Tibial nerve (tissue), 4 donors: ENCODE measurements around the gene ALG2. TPM values are rescaled to one million over a fixed set of nuclear protein-coding genes. Genes with fewer than 3 reads are reported as not detected.
"Not testable (repeated sequence)": the region's sequence is repeated elsewhere in the genome, so short reads cannot be mapped to it uniquely, and the experiment has no call there.

ENCODE experiments used
- DNase-seq, 2 donors: peaks; one replicate each; pipeline ENCODE4 v3.0.0-alpha.2; 2019; ENCODE audit warnings: low spot score in 2 of 2
- H3K27ac ChIP-seq, 4 donors: fragments of 200-600 bp; sonication (generic) in 3 of 4; one replicate each; pipeline ENCODE4 v1.5.1; 2017 to 2019; ENCODE audit warnings: mild to moderate bottlenecking in 1 of 4
- H3K27me3 ChIP-seq, 2 donors: fragments of 200-600 bp; sonication (generic) in 1 of 2; one replicate each; pipeline versions ENCODE4 v1.5.1 to v1.6.0; 2017 to 2019
- H3K36me3 ChIP-seq, 3 donors: fragments of 200-600 bp; sonication (generic); one replicate each; pipeline ENCODE4 v1.5.1; 2018 to 2019
- H3K4me1 ChIP-seq, 4 donors: fragments of 200-600 bp; sonication (generic) in 3 of 4; one replicate each; pipeline ENCODE4 v1.5.1; 2017 to 2019
- H3K4me3 ChIP-seq, 4 donors: fragments of 200-600 bp; sonication (generic) in 3 of 4; one replicate each; pipeline ENCODE4 v1.5.1; 2017 to 2019; ENCODE audit warnings: mild to moderate bottlenecking in 1 of 4, moderate library complexity in 1 of 4
- H3K9me3 ChIP-seq, 4 donors: fragments of 200-600 bp; sonication (generic) in 3 of 4; one replicate each; pipeline ENCODE4 v1.5.1; 2017 to 2019
- CTCF ChIP-seq, 5 experiments: fragments of 200-600 bp in 3 of 5; fragments of 450-650 bp in 2 of 5; sonication (generic) in 3 of 5; IDR thresholded peaks; one replicate each; pipeline ENCODE4 v1.5.1; 2016 to 2019; ENCODE audit warnings: antibody characterized with exemption in 5 of 5, mild to moderate bottlenecking in 3 of 5, moderate library complexity in 2 of 5
- EP300 ChIP-seq, 2 donors: sonication (generic); formaldehyde crosslinking; IDR thresholded peaks; one replicate each; pipeline ENCODE4 v1.6.1; 2017; ENCODE audit warnings: antibody characterized with exemption in 2 of 2, mild to moderate bottlenecking in 1 of 2
- POLR2A ChIP-seq, 2 donors: fragments of 450-650 bp; IDR thresholded peaks; one replicate each; pipeline ENCODE4 v1.6.1; 2017; ENCODE audit warnings: antibody characterized with exemption in 2 of 2, mild to moderate bottlenecking in 2 of 2, moderate library complexity in 2 of 2
- WGBS, 2 donors: methylation state at CpG; one replicate each; pipeline ENCODE4 v1.1.5; 2018; 5-methylcytosine and 5-hydroxymethylcytosine counted together
- total RNA-seq, 4 donors: library from RNA; depleted of rRNA; stranded (reverse); fragments of >200 nt; gene quantifications; one replicate each; pipeline ENCODE4 v1.1.0, GENCODE V29; 2016

ALG2 gene
- total RNA-seq, 4 donors from 2014 or later, result 22.7 to 38.3 (median 29.3) TPM

GRCh38 chr9:99210572-99210971 is 11.2 kb downstream of the ALG2 start:
- DNase-seq, result no peak
- Histone ChIP-seq H3K4me3 (no peak overlapping the region), H3K36me3 (peaks cover 0 to 20% (median 0%) of the 10 kb centered on the region in 3 donors), H3K27me3 (no peaks in the 10 kb centered on the region), H3K4me1 (no peaks in the 10 kb centered on the region), H3K27ac (no peak overlapping the region), H3K9me3 (peaks cover 0 to 14% (median 0%) of the 10 kb centered on the region in 4 donors)
- TF ChIP-seq CTCF (IDR thresholded peaks at IDR 0.05), result no peak
- no peak for TF ChIP-seq POLR2A (IDR thresholded peaks at IDR 0.05)
- TF ChIP-seq EP300 (IDR thresholded peaks at IDR 0.05), result no peak

DNA sequence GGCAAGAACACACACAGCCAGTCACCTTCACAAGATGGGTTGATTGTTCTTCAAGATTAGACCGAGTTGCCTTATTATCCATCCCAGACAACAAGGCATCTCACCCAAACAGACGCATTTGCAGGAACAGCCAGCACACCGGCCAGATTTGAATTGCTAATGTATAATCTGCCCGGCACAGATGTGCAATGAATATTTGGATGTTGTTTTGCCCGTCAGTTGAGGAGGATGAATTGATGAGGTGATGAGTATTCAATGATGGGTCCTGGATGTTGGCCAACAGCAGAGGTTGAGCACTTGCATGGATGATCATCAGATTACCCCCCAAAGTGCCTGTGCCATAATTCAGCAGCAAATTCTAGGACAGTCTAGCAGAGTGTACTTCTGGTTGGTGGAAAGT is 20.1 kb downstream of the ALG2 start:
- 79 to 93% methylated on average over 5 of the region's 5 CpGs for WGBS, 2 donors
- Histone ChIP-seq H3K27ac (no peak overlapping the region), H3K4me3 (no peak overlapping the region), H3K36me3 (no peaks in the 10 kb centered on the region), H3K27me3 (no peaks in the 10 kb centered on the region), H3K9me3 (no peaks in the 10 kb centered on the region), H3K4me1 (no peaks in the 10 kb centered on the region)
- no peak for TF ChIP-seq CTCF (IDR thresholded peaks at IDR 0.05)
- TF ChIP-seq EP300 (IDR thresholded peaks at IDR 0.05), result no peak
- no peak for TF ChIP-seq POLR2A (IDR thresholded peaks at IDR 0.05)
- no peak for DNase-seq

- no peaks in the 10 kb centered on the region for H3K27me3 ChIP-seq
- WGBS, 2 donors, result 84 to 85% methylated on average over 8 of the region's 8 CpGs
- no peak for DNase-seq
- no peak overlapping the region for H3K27ac ChIP-seq
- H3K36me3 ChIP-seq, result no peaks in the 10 kb centered on the region
- no peaks in the 10 kb centered on the region for H3K4me1 ChIP-seq
- TF ChIP-seq POLR2A (IDR thresholded peaks at IDR 0.05), result no peak
- TF ChIP-seq CTCF (IDR thresholded peaks at IDR 0.05), result no peak
- TF ChIP-seq EP300 (IDR thresholded peaks at IDR 0.05), result no peak
- H3K9me3 ChIP-seq, result no peaks in the 10 kb centered on the region
- no peak overlapping the region for H3K4me3 ChIP-seq
Measured at GRCh38 chr9:99199938-99200539, 21.7 kb downstream of the ALG2 start.

DNA sequence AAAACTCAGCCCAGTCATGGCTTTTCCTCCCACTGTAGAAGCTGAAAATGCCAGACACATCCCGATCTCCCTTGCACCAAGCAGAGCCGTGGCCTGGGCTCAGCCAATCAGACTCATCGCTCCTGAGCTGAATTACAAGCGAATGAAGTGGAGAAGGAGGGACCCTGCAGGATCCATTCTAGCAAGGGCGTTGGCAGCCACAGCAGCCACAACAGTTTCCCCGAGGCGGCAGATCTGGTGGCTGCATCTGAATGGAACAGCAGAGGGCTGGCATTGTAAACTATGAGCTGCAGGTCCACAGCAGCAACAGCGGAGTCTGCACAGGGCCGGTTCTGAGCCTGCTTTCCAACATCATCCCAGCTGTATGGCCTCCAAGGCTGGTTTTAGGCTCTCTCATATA is 23.8 kb downstream of the ALG2 start:
- H3K27me3 ChIP-seq, result no peaks in the 10 kb centered on the region
- no peaks in the 10 kb centered on the region for H3K9me3 ChIP-seq
- no peaks in the 10 kb centered on the region for H3K4me1 ChIP-seq
- H3K27ac ChIP-seq, result no peak overlapping the region
- DNase-seq, result no peak
- H3K4me3 ChIP-seq, result no peak overlapping the region
- 64 to 74% methylated on average over 8 to 9 of the region's 9 CpGs for WGBS, 2 donors
- no peaks in the 10 kb centered on the region for H3K36me3 ChIP-seq
- TF ChIP-seq EP300 (IDR thresholded peaks at IDR 0.05) (no peak), CTCF (IDR thresholded peaks at IDR 0.05) (no peak), POLR2A (IDR thresholded peaks at IDR 0.05) (no peak)

DNA sequence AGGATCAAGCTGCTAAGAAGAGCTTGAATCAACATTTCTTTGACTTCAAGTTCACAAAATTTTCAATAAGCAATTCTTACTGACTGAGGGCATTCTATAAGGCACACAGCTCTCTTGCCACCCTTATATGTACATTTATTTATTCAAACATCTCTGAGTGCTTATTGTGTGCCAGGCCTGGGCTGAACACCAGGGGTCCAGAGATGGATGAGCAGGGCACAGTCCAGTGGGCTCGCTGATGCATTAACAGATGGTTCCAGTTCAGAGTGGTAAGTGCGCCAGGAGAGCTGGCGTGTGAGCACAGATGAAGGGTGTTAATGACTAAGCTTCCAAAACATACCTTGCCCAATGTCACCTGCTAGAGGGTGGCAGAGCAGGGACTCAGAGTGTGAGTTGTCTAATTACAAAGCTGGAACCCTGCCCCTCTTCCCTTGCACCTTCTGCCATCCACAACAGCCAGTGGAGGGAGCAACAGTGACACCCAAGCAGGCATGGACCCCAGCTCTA is 24.6 kb downstream of the ALG2 start:
- no peak for DNase-seq
- no peaks in the 10 kb centered on the region for H3K9me3 ChIP-seq
- H3K27ac ChIP-seq, result no peak overlapping the region
- H3K4me1 ChIP-seq, result no peaks in the 10 kb centered on the region
- no peak overlapping the region for H3K4me3 ChIP-seq
- WGBS, 2 donors, result 94 to 96% methylated on average over 3 of the region's 3 CpGs
- H3K36me3 ChIP-seq, result no peaks in the 10 kb centered on the region
- no peak for TF ChIP-seq CTCF (IDR thresholded peaks at IDR 0.05)
- TF ChIP-seq POLR2A (IDR thresholded peaks at IDR 0.05), result no peak
- TF ChIP-seq EP300 (IDR thresholded peaks at IDR 0.05), result no peak
- H3K27me3 ChIP-seq, result no peaks in the 10 kb centered on the region

GRCh38 chr9:99196484-99196883 is 25.3 kb downstream of the ALG2 start:
- not testable (repeated sequence) for DNase-seq, H3K4me1 ChIP-seq, H3K36me3 ChIP-seq, H3K27ac ChIP-seq, H3K4me3 ChIP-seq, H3K27me3 ChIP-seq, H3K9me3 ChIP-seq
- WGBS, 2 donors, result 85 to 89% methylated on average over 5 of the region's 5 CpGs
